ENCODE measurements around the gene ATP1B3.

- TF ChIP-seq CTCF (IDR thresholded peaks at IDR 0.05), result no peak
- no peak for TF ChIP-seq NFIC (IDR thresholded peaks at IDR 0.05; ENCODE audit: borderline replicate concordance)
- no peak for TF ChIP-seq SMC3 (IDR thresholded peaks at IDR 0.05; ENCODE audit: low read depth, low read length)
- no peak for TF ChIP-seq MXI1 (IDR thresholded peaks at IDR 0.05; ENCODE audit: low read depth, low read length)
- no peak for TF ChIP-seq REST (IDR thresholded peaks at IDR 0.05; ENCODE audit: low read depth, low read length)
- TF ChIP-seq EP300 (IDR thresholded peaks at IDR 0.05; ENCODE audit: borderline replicate concordance in 1 of 2, low read depth in 1 of 2, low read length in 1 of 2), result no peak
- no peak for TF ChIP-seq TAF1 (IDR thresholded peaks at IDR 0.05; ENCODE audit: borderline replicate concordance, low read depth, low read length)
- TF ChIP-seq ELF1 (IDR thresholded peaks at IDR 0.05), result no peak
Measured at GRCh38 chr3:141828487-141828886, 48.0 kb upstream of the ATP1B3 start.

Data from SK-N-SH (cell line).